Upper lobe of left lung (tissue), 4 donors: ENCODE measurements around the gene PRLR.

Experiments
- CTCF ChIP-seq, 6 experiments: fragments of 450-650 bp in 4 of 6; fragments of 200-600 bp in 2 of 6; sonication (generic) in 2 of 6; IDR thresholded peaks; one replicate each; pipeline ENCODE4 v1.5.1; 2016 to 2019; ENCODE audit warnings: antibody characterized with exemption in 6 of 6
- EP300 ChIP-seq, 4 donors: sonication (generic); formaldehyde crosslinking; IDR thresholded peaks; one replicate each; pipeline ENCODE4 v1.5.1; 2017; ENCODE audit warnings: antibody characterized with exemption in 4 of 4, control low read depth in 2 of 4
- POLR2A ChIP-seq, 4 donors: fragments of 450-650 bp; IDR thresholded peaks; one replicate each; pipeline ENCODE4 v1.5.1; 2016 to 2017; ENCODE audit warnings: antibody characterized with exemption in 4 of 4, mild to moderate bottlenecking in 2 of 4
- POLR2AphosphoS5 ChIP-seq, 2 donors: sonication (generic); formaldehyde crosslinking; IDR thresholded peaks; one replicate each; pipeline ENCODE4 v1.5.1; 2017; ENCODE audit warnings: antibody characterized with exemption in 2 of 2

- TF ChIP-seq POLR2A (IDR thresholded peaks at IDR 0.05) = no peak
- TF ChIP-seq CTCF (IDR thresholded peaks at IDR 0.05) = no peak
- no peak for TF ChIP-seq POLR2AphosphoS5 (IDR thresholded peaks at IDR 0.05)
- no peak for TF ChIP-seq EP300 (IDR thresholded peaks at IDR 0.05)
Observed at GRCh38 chr5:35045280-35045679, 185.0 kb downstream of the PRLR start.
